ENCODE data around the gene TDRD10. TPM values are rescaled to one million over a fixed set of nuclear protein-coding genes. Genes with fewer than 3 reads are reported as not detected.

Gene TDRD10
- total RNA-seq, 2 donors from 2014 or later = 0.85 to 1.8 TPM

GRCh38 chr1:154536570-154536969 lies 34.6 kb downstream of the TDRD10 start:
- TF ChIP-seq CTCF (IDR thresholded peaks at IDR 0.05) = no peak
- Histone ChIP-seq H3K27ac (no peak overlapping the region), H3K4me3 (no peak overlapping the region), H3K36me3 (no peaks in the 10 kb centered on the region), H3K4me1 (no peaks in the 10 kb centered on the region), H3K9me3 (no peaks in the 10 kb centered on the region), H3K27me3 (no peaks in the 10 kb centered on the region)
- no peak for DNase-seq (ENCODE audit: low spot score)

- no peak for DNase-seq (ENCODE audit: low spot score)
- Histone ChIP-seq H3K27ac (no peak overlapping the region), H3K36me3 (no peaks in the 10 kb centered on the region), H3K4me1 (no peaks in the 10 kb centered on the region), H3K4me3 (no peak overlapping the region), H3K9me3 (no peaks in the 10 kb centered on the region), H3K27me3 (no peaks in the 10 kb centered on the region)
- no peak for TF ChIP-seq CTCF (IDR thresholded peaks at IDR 0.05)
Measured at GRCh38 chr1:154539486-154540483, 37.8 kb downstream of the TDRD10 start.

GRCh38 chr1:154541231-154541630 lies 39.2 kb downstream of the TDRD10 start:
- Histone ChIP-seq H3K9me3 (no peaks in the 10 kb centered on the region), H3K27ac (no peak overlapping the region), H3K36me3 (no peaks in the 10 kb centered on the region), H3K27me3 (no peaks in the 10 kb centered on the region), H3K4me1 (no peaks in the 10 kb centered on the region), H3K4me3 (no peak overlapping the region)
- no peak for TF ChIP-seq CTCF (IDR thresholded peaks at IDR 0.05)
- DNase-seq (ENCODE audit: low spot score) = no peak

GRCh38 chr1:154546264-154547063 lies 44.4 kb downstream of the TDRD10 start:
- Histone ChIP-seq H3K4me1 (peaks cover 0 to 15% of the 10 kb centered on the region in 2 donors), H3K27ac (no peak overlapping the region), H3K27me3 (no peaks in the 10 kb centered on the region), H3K36me3 (peaks cover 23% of the 10 kb centered on the region), H3K9me3 (no peaks in the 10 kb centered on the region), H3K4me3 (no peak overlapping the region)
- DNase-seq (ENCODE audit: low spot score) = no peak
- peak; percentile 72 to 82 for TF ChIP-seq CTCF (IDR thresholded peaks at IDR 0.05)

GRCh38 chr1:154547105-154547732 lies 45.2 kb downstream of the TDRD10 start:
- DNase-seq (ENCODE audit: low spot score) = no peak
- Histone ChIP-seq H3K36me3 (peaks cover 30% of the 10 kb centered on the region), H3K27me3 (no peaks in the 10 kb centered on the region), H3K9me3 (no peaks in the 10 kb centered on the region), H3K4me3 (no peak overlapping the region), H3K4me1 (peaks cover 0 to 15% of the 10 kb centered on the region in 2 donors), H3K27ac (no peak overlapping the region)
- no peak for TF ChIP-seq CTCF (IDR thresholded peaks at IDR 0.05)

Data from right atrium auricular region (tissue), 2 donors.